OCI-LY1 (cell line): ENCODE data around the gene CDC7.

ENCODE experiments used
- H2AFZ ChIP-seq: fragments of 200-600 bp; sonication (generic), shearing (Covaris generic); 2 replicates; pipeline ENCODE4 v1.6.0; 2014; ENCODE audit warnings: antibody characterized with exemption, mild to moderate bottlenecking, low read length
- H3F3A ChIP-seq: fragments of 200-600 bp; sonication (generic), shearing (Covaris generic); 2 replicates; pipeline ENCODE4 v1.6.0; 2014; ENCODE audit warnings: mild to moderate bottlenecking, antibody characterized with exemption, low read length, moderate library complexity; ENCODE audit not compliant: insufficient read depth
- H3K27ac ChIP-seq: fragments of 200-600 bp; sonication (generic); 2 replicates; pipeline ENCODE4 v1.5.1; 2014; ENCODE audit warnings: low read length, mixed run types, mild to moderate bottlenecking, low read depth; ENCODE audit not compliant: poor library complexity, severe bottlenecking
- H3K27me3 ChIP-seq: fragments of 200-600 bp; sonication (generic); 2 replicates; pipeline ENCODE4 v1.6.0; 2014; ENCODE audit warnings: antibody characterized with exemption, mild to moderate bottlenecking, low read length, moderate library complexity; ENCODE audit not compliant: insufficient read depth
- H3K36me3 ChIP-seq: fragments of 200-600 bp; sonication (generic); 2 replicates; pipeline ENCODE4 v1.6.1; 2014; ENCODE audit warnings: mild to moderate bottlenecking, antibody characterized with exemption, low read length, moderate library complexity, mixed read lengths; ENCODE audit not compliant: insufficient read depth
- H3K4me1 ChIP-seq: fragments of 200-600 bp; sonication (generic); 2 replicates; pipeline ENCODE4 v1.5.1; 2014; ENCODE audit warnings: mild to moderate bottlenecking, low read length, moderate library complexity; ENCODE audit not compliant: insufficient read depth, severe bottlenecking
- H3K4me2 ChIP-seq: fragments of 200-600 bp; sonication (generic), shearing (Covaris generic); 2 replicates; pipeline ENCODE4 v1.6.1; 2014; ENCODE audit warnings: low read length
- H3K4me3 ChIP-seq: fragments of 200-600 bp; sonication (generic); 2 replicates; pipeline ENCODE4 v1.5.1; 2014; ENCODE audit warnings: low read length, low read depth, mild to moderate bottlenecking, mixed read lengths; ENCODE audit not compliant: poor library complexity, severe bottlenecking
- H3K79me2 ChIP-seq: fragments of 200-600 bp; shearing (Covaris generic); 2 replicates; pipeline ENCODE4 v1.6.1; 2016; ENCODE audit warnings: mixed run types, low read length, mixed read lengths; ENCODE audit not compliant: insufficient read depth
- H3K9ac ChIP-seq: fragments of 200-600 bp; sonication (generic), shearing (Covaris generic); 2 replicates; pipeline ENCODE4 v1.6.1; 2014; ENCODE audit warnings: mild to moderate bottlenecking, low read length, mixed read lengths
- H3K9me2 ChIP-seq: fragments of 200-600 bp; sonication (generic), shearing (Covaris generic); 2 replicates; pipeline ENCODE4 v1.6.1; 2014; ENCODE audit warnings: low read depth, mild to moderate bottlenecking, low read length, mixed read lengths
- H3K9me3 ChIP-seq: fragments of 200-600 bp; shearing (Covaris generic); 2 replicates; pipeline ENCODE4 v1.6.1; 2014; ENCODE audit warnings: low read length, mixed read lengths
- H4K20me1 ChIP-seq: fragments of 200-600 bp; sonication (generic), shearing (Covaris generic); 2 replicates; pipeline ENCODE4 v1.6.0; 2016; ENCODE audit warnings: mild to moderate bottlenecking, low read length; ENCODE audit not compliant: insufficient read depth
- CTCF ChIP-seq: fragments of 200-600 bp; sonication (generic), shearing (Covaris generic); IDR thresholded peaks from 2 replicates; pipeline ENCODE4 v1.5.1; 2017; ENCODE audit warnings: mild to moderate bottlenecking, antibody characterized with exemption, low read length, moderate library complexity, mixed read lengths
- EZH2 ChIP-seq: fragments of 200-600 bp; sonication (generic), shearing (Covaris generic); IDR thresholded peaks from 2 replicates; pipeline ENCODE4 v1.8.0; 2017; ENCODE audit warnings: borderline replicate concordance, mixed run types, mild to moderate bottlenecking, antibody characterized with exemption, low read length, moderate library complexity, mixed read lengths

The CDC7 gene

GRCh38 chr1:91545506-91546300 lies 45.1 kb downstream of the CDC7 start:
- no peak for TF ChIP-seq CTCF
- no peak for TF ChIP-seq EZH2
- Histone ChIP-seq H3K79me2 (no peaks in the 10 kb centered on the region), H3K4me2 (no peak overlapping the region), H3K27me3 (no peaks in the 10 kb centered on the region), H3K9me2 (no peaks in the 10 kb centered on the region), H4K20me1 (no peaks in the 10 kb centered on the region), H3K9ac (no peak overlapping the region), H3K4me3 (no peak overlapping the region), H3K27ac (no peak overlapping the region), H3K36me3 (no peaks in the 10 kb centered on the region), H3K9me3 (no peaks in the 10 kb centered on the region), H2AFZ (no peak overlapping the region), H3K4me1 (no peaks in the 10 kb centered on the region), H3F3A (no peaks in the 10 kb centered on the region)

GRCh38 chr1:91546301-91546581 lies 45.6 kb downstream of the CDC7 start:
- no peaks in the 10 kb centered on the region for H3K27me3 ChIP-seq
- no peaks in the 10 kb centered on the region for H4K20me1 ChIP-seq
- TF ChIP-seq EZH2 (no peak), CTCF (no peak)
- no peaks in the 10 kb centered on the region for H3K79me2 ChIP-seq
- H3K36me3 ChIP-seq = no peaks in the 10 kb centered on the region
- H3K9me3 ChIP-seq = no peaks in the 10 kb centered on the region
- H2AFZ ChIP-seq = no peak overlapping the region
- no peaks in the 10 kb centered on the region for H3K4me1 ChIP-seq
- H3K9ac ChIP-seq = no peak overlapping the region
- H3K4me2 ChIP-seq = no peak overlapping the region
- no peak overlapping the region for H3K4me3 ChIP-seq
- H3F3A ChIP-seq = no peaks in the 10 kb centered on the region
- H3K27ac ChIP-seq = no peak overlapping the region
- no peaks in the 10 kb centered on the region for H3K9me2 ChIP-seq

GRCh38 chr1:91546876-91547275 lies 46.2 kb downstream of the CDC7 start:
- no peak overlapping the region for H3K9ac ChIP-seq
- H3K4me3 ChIP-seq = no peak overlapping the region
- H3K36me3 ChIP-seq = no peaks in the 10 kb centered on the region
- no peaks in the 10 kb centered on the region for H3K4me1 ChIP-seq
- H3K27me3 ChIP-seq = no peaks in the 10 kb centered on the region
- H3K9me2 ChIP-seq = no peaks in the 10 kb centered on the region
- TF ChIP-seq CTCF (no peak), EZH2 (no peak)
- H3K9me3 ChIP-seq = no peaks in the 10 kb centered on the region
- H2AFZ ChIP-seq = no peak overlapping the region
- no peaks in the 10 kb centered on the region for H3K79me2 ChIP-seq
- no peaks in the 10 kb centered on the region for H3F3A ChIP-seq
- no peak overlapping the region for H3K4me2 ChIP-seq
- H4K20me1 ChIP-seq = no peaks in the 10 kb centered on the region
- H3K27ac ChIP-seq = no peak overlapping the region
